HG03571 (cell line): ENCODE data around the gene ETNK1.

Source experiments
- ATAC-seq: cut with Tn5 transposase; IDR thresholded peaks from one replicate; pipeline ENCODE4 v1.9.1; 2021; ENCODE audit not compliant: unreplicated experiment

Gene ETNK1

GRCh38 chr12:22631863-22632463 lies 7.0 kb downstream of the ETNK1 start:
- no peak for ATAC-seq

GRCh38 chr12:22634883-22635282 lies 9.9 kb downstream of the ETNK1 start:
- no peak for ATAC-seq

GRCh38 chr12:22635812-22636211 lies 10.8 kb downstream of the ETNK1 start:
- ATAC-seq, result no peak

DNA sequence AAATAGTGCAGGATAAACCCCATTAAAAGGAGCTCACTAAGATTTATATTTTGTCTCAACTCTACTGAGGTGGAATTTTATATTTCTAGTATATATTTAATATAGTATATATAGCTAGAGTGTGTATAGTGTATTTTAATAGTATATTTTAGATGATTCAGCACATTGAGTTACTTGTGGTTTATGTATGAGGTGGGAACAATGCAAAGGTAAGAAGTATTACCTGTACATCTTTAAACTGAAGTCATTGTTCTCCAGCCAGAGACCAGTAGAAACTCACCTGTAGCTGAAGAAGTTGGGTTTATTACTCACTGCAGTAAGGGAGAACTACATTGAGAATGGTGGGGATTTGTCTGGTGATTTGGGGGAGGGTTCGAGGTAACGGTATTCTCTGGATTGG lies 15.9 kb downstream of the ETNK1 start:
- ATAC-seq, result no peak

DNA sequence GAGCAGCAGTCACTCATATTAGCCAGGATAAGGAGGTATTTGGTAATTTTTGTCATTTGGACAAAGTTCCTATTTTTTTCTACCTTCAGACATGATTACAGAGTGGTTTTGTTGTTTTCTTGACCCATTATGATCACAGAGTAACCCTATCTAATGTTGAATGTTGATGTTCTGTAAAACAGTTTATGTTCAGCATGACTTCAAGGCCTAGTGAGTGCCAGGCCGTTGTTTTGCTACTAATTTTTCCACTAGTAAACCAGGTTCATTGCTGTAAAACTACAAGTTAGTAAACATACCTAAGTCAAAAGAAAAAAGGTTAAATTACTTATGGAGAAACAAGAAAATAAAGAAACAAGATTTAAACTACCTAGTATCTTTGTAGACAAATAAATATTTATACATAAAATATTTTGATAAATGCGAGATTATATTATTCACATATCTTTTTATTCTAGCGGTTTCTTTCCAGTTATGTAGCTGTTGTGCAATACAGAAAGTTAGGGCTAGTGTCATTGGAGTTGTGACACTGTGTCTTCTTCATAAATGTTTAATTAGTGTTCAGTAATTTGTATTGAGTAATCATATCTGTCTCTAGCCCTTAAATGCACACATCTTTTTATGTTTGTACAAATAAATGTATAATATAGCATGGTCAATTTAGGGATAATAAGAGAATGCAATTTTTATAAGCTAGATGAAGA lies 16.5 kb downstream of the ETNK1 start:
- ATAC-seq, result no peak

DNA sequence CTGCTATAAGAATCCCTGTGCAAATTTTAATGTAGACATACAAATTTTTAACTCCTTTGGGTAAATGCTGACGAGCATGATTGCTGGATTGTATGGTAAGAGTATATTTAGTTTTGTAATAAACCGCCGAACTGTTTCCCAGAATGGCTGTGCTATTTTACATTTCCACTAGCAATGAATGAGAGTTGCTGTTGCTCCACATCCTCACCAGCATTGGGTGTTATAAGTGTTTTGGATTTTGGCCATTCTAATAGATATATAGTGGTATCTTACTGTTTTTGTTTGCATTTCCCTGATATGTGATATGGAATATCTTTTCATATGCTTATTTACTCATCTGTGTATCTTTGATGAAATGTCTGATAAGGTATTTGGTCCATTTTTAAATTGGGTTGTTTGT lies 23.7 kb downstream of the ETNK1 start:
- no peak for ATAC-seq

- ATAC-seq, result no peak
Observed at GRCh38 chr12:22653075-22653474, 28.1 kb downstream of the ETNK1 start.

- no peak for ATAC-seq
Observed at GRCh38 chr12:22653791-22654190, 28.8 kb downstream of the ETNK1 start.

DNA sequence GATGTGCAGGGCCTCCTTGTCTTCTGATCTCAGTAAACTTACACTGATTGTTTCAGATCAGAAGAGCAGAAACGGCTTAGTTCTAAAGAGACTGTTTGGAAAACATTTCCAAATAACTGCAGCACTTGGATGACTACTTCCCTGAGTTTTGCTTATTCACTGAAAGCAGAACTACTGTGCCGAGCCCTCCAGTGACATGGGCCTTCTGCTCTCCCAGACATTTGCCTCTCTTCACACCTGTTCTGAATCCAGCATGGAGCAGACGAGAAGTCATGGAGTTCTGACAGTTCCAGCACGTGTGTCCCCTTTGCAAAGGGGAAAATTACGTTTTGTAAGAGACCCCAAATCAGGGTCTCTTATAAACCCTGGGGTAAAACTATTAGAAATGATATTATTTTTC lies 31.4 kb downstream of the ETNK1 start:
- no peak for ATAC-seq

- no peak for ATAC-seq
Observed at GRCh38 chr12:22656831-22657230, 31.9 kb downstream of the ETNK1 start.

DNA sequence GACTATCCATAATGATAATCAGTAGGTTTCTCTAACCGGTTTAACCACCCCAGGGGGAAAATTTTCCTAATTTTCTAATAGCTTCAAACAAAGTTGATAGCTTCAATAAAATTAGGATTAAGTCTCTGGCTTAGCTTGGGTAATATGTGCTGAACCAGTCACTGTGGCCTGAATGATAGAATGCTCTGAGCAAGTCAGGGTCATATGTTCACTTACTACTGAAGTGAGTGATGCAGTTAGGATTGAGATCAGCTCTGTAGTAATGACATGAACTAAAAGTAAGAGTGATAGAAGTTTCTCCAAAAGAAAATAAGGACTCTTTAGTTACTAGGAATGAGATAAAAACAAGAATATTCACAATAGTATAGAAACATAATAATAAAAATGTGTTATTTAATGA lies 32.6 kb downstream of the ETNK1 start:
- ATAC-seq, result no peak

- ATAC-seq, result no peak
Observed at GRCh38 chr12:22658214-22658613, 33.2 kb downstream of the ETNK1 start.

GRCh38 chr12:22662356-22662755 lies 37.4 kb downstream of the ETNK1 start:
- ATAC-seq, result no peak

DNA sequence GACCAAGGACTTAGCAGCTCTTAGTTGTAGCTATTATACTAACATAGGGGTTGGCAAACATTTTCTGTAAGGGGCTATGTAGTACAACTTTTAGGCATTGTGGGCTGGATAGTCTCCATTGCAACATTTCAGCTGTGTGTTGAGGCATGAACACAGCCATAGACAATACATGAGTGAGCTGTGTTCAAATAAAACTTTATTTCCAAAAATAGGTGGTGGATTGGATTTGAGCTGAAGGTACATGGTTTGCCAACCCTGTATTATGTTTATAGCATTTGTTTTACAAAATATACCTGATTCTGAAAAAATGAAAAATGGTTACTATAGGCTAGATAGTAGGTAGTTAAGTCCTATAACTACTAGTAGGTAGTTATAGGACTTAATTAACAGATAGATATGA lies 40.5 kb downstream of the ETNK1 start:
- ATAC-seq, result no peak

- no peak for ATAC-seq
Observed at GRCh38 chr12:22667122-22667521, 42.2 kb downstream of the ETNK1 start.

- no peak for ATAC-seq
Observed at GRCh38 chr12:22668441-22668840, 43.5 kb downstream of the ETNK1 start.

GRCh38 chr12:22670762-22671161 lies 45.8 kb downstream of the ETNK1 start:
- ATAC-seq, result no peak

- no peak for ATAC-seq
Observed at GRCh38 chr12:22672951-22673350, 48.0 kb downstream of the ETNK1 start.

GRCh38 chr12:22677781-22678574 lies 53.0 kb downstream of the ETNK1 start:
- ATAC-seq, result no peak

- ATAC-seq, result no peak
Observed at GRCh38 chr12:22682663-22683062, 57.7 kb downstream of the ETNK1 start.

GRCh38 chr12:22683131-22683530 lies 58.2 kb downstream of the ETNK1 start:
- no peak for ATAC-seq
